HG03521 (cell line): ENCODE data around the gene FBRS.

Experiments
- ATAC-seq: cut with Tn5 transposase; IDR thresholded peaks from one replicate; pipeline ENCODE4 v1.9.1; 2021; ENCODE audit warnings: mild to moderate bottlenecking, moderate library complexity; ENCODE audit not compliant: unreplicated experiment

Gene FBRS

GRCh38 chr16:30641378-30641982 is 16.8 kb upstream of the FBRS start:
- no peak for ATAC-seq

GRCh38 chr16:30644334-30644830 is 13.8 kb upstream of the FBRS start:
- no peak for ATAC-seq

- no peak for ATAC-seq
Observed at GRCh38 chr16:30645727-30646126, 12.5 kb upstream of the FBRS start.

- ATAC-seq: no peak
Observed at GRCh38 chr16:30647274-30647571, 11.0 kb upstream of the FBRS start.

- no peak for ATAC-seq
Observed at GRCh38 chr16:30649725-30650368, 8.4 kb upstream of the FBRS start.

- peak; percentile 62 for ATAC-seq
Observed at GRCh38 chr16:30650369-30651123, 7.7 kb upstream of the FBRS start, which contains the start of gene PRR14. Gene PRR14, plus strand, starts transcription at chr16:30650960. Its CDS starts 686 bp downstream, at chr16:30651646.

GRCh38 chr16:30651124-30652004 is 6.9 kb upstream of the FBRS start:
- ATAC-seq: peak; percentile 39

GRCh38 chr16:30652005-30652296 is 6.3 kb upstream of the FBRS start:
- no peak for ATAC-seq

GRCh38 chr16:30652718-30653117 is 5.5 kb upstream of the FBRS start:
- no peak for ATAC-seq

GRCh38 chr16:30654856-30655255 is 3.4 kb upstream of the FBRS start:
- ATAC-seq: no peak

- no peak for ATAC-seq
Observed at GRCh38 chr16:30655815-30656347, 2.4 kb upstream of the FBRS start.

- no peak for ATAC-seq
Observed at GRCh38 chr16:30656388-30656787, 1.8 kb upstream of the FBRS start.

- ATAC-seq: no peak
Observed at GRCh38 chr16:30656974-30657865, 1.0 kb upstream of the FBRS start.

GRCh38 chr16:30658731-30659506 is 688 bp downstream of the FBRS start:
- ATAC-seq: peak; percentile 19

GRCh38 chr16:30659507-30660423 is 1.5 kb downstream of the FBRS start:
- no peak for ATAC-seq

- ATAC-seq: no peak
Observed at GRCh38 chr16:30660424-30661261, 2.4 kb downstream of the FBRS start.

GRCh38 chr16:30662449-30662848 is 4.2 kb downstream of the FBRS start:
- ATAC-seq: no peak
